CD14-positive monocyte (primary cell): ENCODE data around the gene MACROD2. TPM values are rescaled to one million over a fixed set of nuclear protein-coding genes. Genes with fewer than 3 reads are reported as not detected.
A peak's percentile ranks its signal among the peaks of the same experiment; 100 is the strongest.
"Not testable (repeated sequence)": the region's sequence is repeated elsewhere in the genome, so short reads cannot be mapped to it uniquely, and the experiment has no call there.

Experiments used
- DNase-seq, 3 donors: peaks; one replicate each; pipeline ENCODE4 v3.0.0-alpha.2; 2011 to 2022
- H2AFZ ChIP-seq: 2 replicates; pipeline ENCODE4 v1.6.0; 2012; ENCODE audit warnings: mild to moderate bottlenecking, low read depth, low read length, inconsistent platforms; ENCODE audit not compliant: insufficient read depth, poor library complexity, severe bottlenecking
- H3K27ac ChIP-seq, 2 donors: 1 replicate in 1 of 2; 2 replicates in 1 of 2; pipeline ENCODE4 v1.5.1; 2012 to 2013; ENCODE audit warnings: low read length in 2 of 2, control low read depth in 1 of 2, inconsistent platforms in 1 of 2, low read depth in 1 of 2, mild to moderate bottlenecking in 1 of 2
- H3K27me3 ChIP-seq, 2 donors: one replicate each; pipeline versions ENCODE4 v1.6.0 to v1.6.1; 2011 to 2013; ENCODE audit warnings: low read length in 2 of 2; ENCODE audit not compliant: control insufficient read depth in 2 of 2, insufficient read depth in 2 of 2
- H3K36me3 ChIP-seq, 2 donors: replicated peaks in 1 of 2; 1 replicate in 1 of 2; 2 replicates in 1 of 2; pipeline versions ENCODE4 v1.5.1 to v1.6.1; 2012 to 2013; ENCODE audit warnings: low read length in 2 of 2, control low read depth in 1 of 2, inconsistent platforms in 1 of 2, mild to moderate bottlenecking in 1 of 2; ENCODE audit not compliant: insufficient read depth in 2 of 2, control insufficient read depth in 1 of 2
- H3K4me1 ChIP-seq, 2 donors: 1 replicate in 1 of 2; 2 replicates in 1 of 2; pipeline versions ENCODE4 v1.5.1 to v1.6.1; 2012 to 2013; ENCODE audit warnings: low read length in 2 of 2, control low read depth in 1 of 2, inconsistent platforms in 1 of 2, mild to moderate bottlenecking in 1 of 2, moderate library complexity in 1 of 2; ENCODE audit not compliant: insufficient read depth in 2 of 2, control insufficient read depth in 1 of 2
- H3K4me2 ChIP-seq: replicated peaks from 2 replicates; pipeline ENCODE3; 2012; ENCODE audit warnings: low read length, moderate library complexity, mild to moderate bottlenecking; ENCODE audit not compliant: poor library complexity, severe bottlenecking; ENCODE audit errors: extremely low read depth
- H3K4me3 ChIP-seq, 3 experiments: fragments of 200-600 bp in 1 of 3; sonication (generic) in 1 of 3; replicated peaks in 1 of 3; 1 replicate in 2 of 3; 2 replicates in 1 of 3; pipeline ENCODE4 v1.5.1; 2011 to 2013; ENCODE audit warnings: low read length in 3 of 3, mild to moderate bottlenecking in 3 of 3, control low read depth in 2 of 3, low read depth in 2 of 3, inconsistent platforms in 1 of 3, moderate library complexity in 1 of 3
- H3K79me2 ChIP-seq: 2 replicates; pipeline ENCODE4 v1.6.0; 2012; ENCODE audit warnings: mild to moderate bottlenecking, control low read depth, inconsistent platforms, low read length, moderate library complexity; ENCODE audit not compliant: insufficient read depth
- H3K9ac ChIP-seq: 2 replicates; pipeline ENCODE4 v1.6.0; 2017; ENCODE audit warnings: low read length, mild to moderate bottlenecking; ENCODE audit not compliant: insufficient read depth, poor library complexity, severe bottlenecking
- H3K9me3 ChIP-seq, 2 donors: replicated peaks in 1 of 2; 1 replicate in 1 of 2; 2 replicates in 1 of 2; pipeline versions ENCODE4 v1.5.1 to v1.6.1; 2012 to 2013; ENCODE audit warnings: low read length in 2 of 2, control low read depth in 1 of 2; ENCODE audit not compliant: control insufficient read depth in 1 of 2, insufficient read depth in 1 of 2
- H4K20me1 ChIP-seq: 2 replicates; pipeline ENCODE4 v1.6.0; 2012; ENCODE audit warnings: mild to moderate bottlenecking, low read length, control low read depth, moderate library complexity; ENCODE audit not compliant: insufficient read depth
- H3K27ac Mint-ChIP-seq, 7 donors: one replicate each; pipeline ENCODE4 v1.8.0; 2020; ENCODE audit warnings: mild to moderate bottlenecking in 7 of 7, mixed read lengths in 7 of 7, moderate library complexity in 6 of 7, inconsistent platforms in 2 of 7
- H3K27me3 Mint-ChIP-seq, 3 donors: one replicate each; pipeline ENCODE4 v1.8.0; 2021 to 2022; ENCODE audit warnings: low read depth in 3 of 3, mild to moderate bottlenecking in 3 of 3, mixed read lengths in 3 of 3, moderate library complexity in 3 of 3, inconsistent platforms in 1 of 3
- H3K36me3 Mint-ChIP-seq, 2 donors: one replicate each; pipeline ENCODE4 v1.8.0; 2020; ENCODE audit warnings: mixed read lengths in 2 of 2, inconsistent platforms in 1 of 2, mild to moderate bottlenecking in 1 of 2
- H3K4me1 Mint-ChIP-seq: one replicate; pipeline ENCODE4 v1.8.0; 2020; ENCODE audit warnings: mild to moderate bottlenecking, mixed read lengths
- H3K4me3 Mint-ChIP-seq, 2 donors: one replicate each; pipeline ENCODE4 v1.8.0; 2020; ENCODE audit warnings: mild to moderate bottlenecking in 2 of 2, mixed read lengths in 2 of 2, moderate library complexity in 1 of 2
- H3K9me3 Mint-ChIP-seq, 7 donors: one replicate each; pipeline ENCODE4 v1.8.0; 2020 to 2022; ENCODE audit warnings: mixed read lengths in 7 of 7, mild to moderate bottlenecking in 6 of 7, moderate library complexity in 6 of 7, inconsistent platforms in 2 of 7
- WGBS: methylation state at CpG from one replicate; pipeline ENCODE4 v1.1.5; 2013; ENCODE audit warnings: missing lambda C conversion rate; ENCODE audit not compliant: insufficient coverage; 5-methylcytosine and 5-hydroxymethylcytosine counted together
- intact Hi-C, 2 donors: fragments of 100-400 bp; cut with micrococcal nuclease; formaldehyde crosslinking; loops; one replicate each; pipeline versions ENCODE4 v1.15.0 to v1.15.1; 2023
- polyA plus RNA-seq, 3 donors: library from polyadenylated mRNA; depleted of rRNA in 1 of 3; unstranded in 2 of 3; stranded (reverse) in 1 of 3; fragments of 300-500 nt in 2 of 3; fragments of >200 nt in 1 of 3; fragmentation: Illumina TruSeq in 2 of 3; gene quantifications; 1 replicate in 2 of 3; 2 replicates in 1 of 3; pipeline ENCODE4 v1.2.3, GENCODE V29; 2012 to 2021
- TF ChIP-seq, protein P1 (sequence below): fragments of 200-600 bp; IDR thresholded peaks from one replicate; pipeline ENCODE4 v1.8.0; 2022; ENCODE audit warnings: antibody characterized with exemption, mild to moderate bottlenecking

The MACROD2 gene
- polyA plus RNA-seq, 3 donors, result 0.23 TPM; not detected in 2

DNA sequence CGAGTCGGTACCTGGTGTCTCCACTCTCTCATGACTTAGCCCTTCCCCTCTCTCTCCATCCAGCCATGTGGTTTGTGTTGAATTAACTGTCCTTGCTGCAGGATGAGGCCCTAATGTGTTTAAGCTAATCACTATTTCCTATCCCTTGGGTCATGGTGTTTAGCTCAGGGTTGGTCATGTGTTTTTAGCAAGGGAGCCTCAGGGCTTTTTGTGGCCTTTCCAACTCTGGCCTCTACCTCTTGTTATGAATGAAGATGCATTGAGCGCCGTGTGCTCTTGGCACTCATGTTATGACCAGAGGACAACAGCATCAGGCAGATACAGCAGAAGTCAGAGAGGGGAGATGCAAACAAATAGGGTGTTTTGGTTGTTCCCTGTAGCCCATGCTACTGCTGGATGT is 1016.3 kb downstream of the MACROD2 start:
- Histone ChIP-seq H3K27me3 (no peaks in the 10 kb centered on the region), H3K9me3 (peaks cover 1 to 5% of the 10 kb centered on the region in 2 donors), H4K20me1 (no peaks in the 10 kb centered on the region), H3K36me3 (no peaks in the 10 kb centered on the region), H3K4me3 (no peak overlapping the region), H2AFZ (no peak overlapping the region), H3K27ac (no peak overlapping the region), H3K9ac (no peak overlapping the region), H3K4me2 (no peak overlapping the region), H3K79me2 (no peaks in the 10 kb centered on the region), H3K4me1 (no peaks in the 10 kb centered on the region)
- DNase-seq, result no peak
- Mint-ChIP-seq H3K9me3 (peaks cover 3 to 21% (median 10%) of the 10 kb centered on the region in 7 donors), H3K27ac (peak overlapping the region in 1 of 7 donors; percentile 12), H3K36me3 (no peaks in the 10 kb centered on the region), H3K27me3 (no peaks in the 10 kb centered on the region), H3K4me3 (no peak overlapping the region), H3K4me1 (no peaks in the 10 kb centered on the region)
- intact Hi-C loops, result no loop called here
- WGBS, result 64% methylated on average over 2 of the region's 4 CpGs
- TF ChIP-seq, protein P1, sequence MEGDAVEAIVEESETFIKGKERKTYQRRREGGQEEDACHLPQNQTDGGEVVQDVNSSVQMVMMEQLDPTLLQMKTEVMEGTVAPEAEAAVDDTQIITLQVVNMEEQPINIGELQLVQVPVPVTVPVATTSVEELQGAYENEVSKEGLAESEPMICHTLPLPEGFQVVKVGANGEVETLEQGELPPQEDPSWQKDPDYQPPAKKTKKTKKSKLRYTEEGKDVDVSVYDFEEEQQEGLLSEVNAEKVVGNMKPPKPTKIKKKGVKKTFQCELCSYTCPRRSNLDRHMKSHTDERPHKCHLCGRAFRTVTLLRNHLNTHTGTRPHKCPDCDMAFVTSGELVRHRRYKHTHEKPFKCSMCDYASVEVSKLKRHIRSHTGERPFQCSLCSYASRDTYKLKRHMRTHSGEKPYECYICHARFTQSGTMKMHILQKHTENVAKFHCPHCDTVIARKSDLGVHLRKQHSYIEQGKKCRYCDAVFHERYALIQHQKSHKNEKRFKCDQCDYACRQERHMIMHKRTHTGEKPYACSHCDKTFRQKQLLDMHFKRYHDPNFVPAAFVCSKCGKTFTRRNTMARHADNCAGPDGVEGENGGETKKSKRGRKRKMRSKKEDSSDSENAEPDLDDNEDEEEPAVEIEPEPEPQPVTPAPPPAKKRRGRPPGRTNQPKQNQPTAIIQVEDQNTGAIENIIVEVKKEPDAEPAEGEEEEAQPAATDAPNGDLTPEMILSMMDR, result no peak

DNA sequence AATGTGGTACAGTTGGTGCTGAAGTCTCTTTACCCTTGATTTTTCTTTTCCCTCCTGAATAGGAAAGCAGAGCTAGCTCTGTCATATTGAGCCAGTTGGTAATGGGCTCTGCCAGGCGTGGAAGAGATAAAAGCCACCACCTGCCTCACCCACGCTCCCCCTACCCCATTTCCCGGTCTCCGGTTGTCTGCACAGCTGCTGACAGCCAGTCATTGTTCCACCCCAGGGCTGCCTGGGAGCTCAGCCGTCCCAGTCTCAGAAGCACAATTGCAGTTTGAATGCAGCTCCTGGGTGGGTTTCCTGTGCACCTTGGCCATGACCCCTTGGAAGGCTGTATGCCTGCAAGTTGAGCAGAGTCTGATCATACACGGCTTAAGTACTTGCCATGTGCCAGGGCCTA is 1017.2 kb downstream of the MACROD2 start:
- intact Hi-C loops, result no loop called here
- Mint-ChIP-seq H3K36me3 (no peaks in the 10 kb centered on the region), H3K4me1 (no peaks in the 10 kb centered on the region), H3K27ac (peak overlapping the region in 1 of 7 donors; percentile 44), H3K27me3 (no peaks in the 10 kb centered on the region), H3K9me3 (peaks cover 3 to 19% (median 8%) of the 10 kb centered on the region in 7 donors), H3K4me3 (no peak overlapping the region)
- Histone ChIP-seq H3K4me2 (no peak overlapping the region), H3K79me2 (no peaks in the 10 kb centered on the region), H3K27ac (no peak overlapping the region), H2AFZ (no peak overlapping the region), H3K9me3 (peaks cover 4 to 10% of the 10 kb centered on the region in 2 donors), H3K27me3 (no peaks in the 10 kb centered on the region), H3K4me3 (no peak overlapping the region), H3K4me1 (no peaks in the 10 kb centered on the region), H3K36me3 (no peaks in the 10 kb centered on the region), H3K9ac (no peak overlapping the region), H4K20me1 (no peaks in the 10 kb centered on the region)
- 53% methylated on average over 6 of the region's 6 CpGs for WGBS
- DNase-seq, result no peak
- TF ChIP-seq, protein P1, result no peak

DNA sequence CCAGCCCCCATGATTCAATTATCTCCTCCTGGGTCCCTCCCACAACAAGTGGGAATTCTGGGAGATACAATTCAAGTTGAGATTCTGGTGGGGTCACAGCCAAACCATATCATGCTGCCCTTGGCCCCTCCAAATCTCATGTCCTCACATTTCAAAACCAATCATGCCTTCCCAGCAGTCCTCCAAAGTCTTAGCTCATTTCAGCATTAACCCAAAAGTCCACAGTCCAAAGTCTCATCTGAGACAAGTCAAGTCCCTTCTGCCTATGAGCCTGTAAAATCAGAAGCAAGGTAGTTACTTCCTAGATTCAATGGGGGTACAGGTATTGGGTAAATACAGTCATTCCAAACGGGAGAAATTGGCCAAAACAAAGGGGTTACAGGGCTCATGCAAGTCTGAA is 1021.6 kb downstream of the MACROD2 start:
- peaks cover 0 to 19% (median 11%) of the 10 kb centered on the region in 7 donors for H3K9me3 Mint-ChIP-seq
- H3K36me3 ChIP-seq, H3K4me1 Mint-ChIP-seq, H3K4me1 ChIP-seq, DNase-seq, H3K4me2 ChIP-seq, H3K9ac ChIP-seq, intact Hi-C loops, H3K79me2 ChIP-seq, H3K27me3 ChIP-seq, H2AFZ ChIP-seq, H3K27me3 Mint-ChIP-seq, H3K36me3 Mint-ChIP-seq, H3K27ac ChIP-seq, H3K4me3 ChIP-seq, H3K27ac Mint-ChIP-seq, H3K4me3 Mint-ChIP-seq, H4K20me1 ChIP-seq: not testable (repeated sequence)
- no CpG with 5 or more reads among the region's 1 CpG for WGBS
- H3K9me3 ChIP-seq, result peaks cover 12 to 14% of the 10 kb centered on the region in 2 donors
